GM04504 (cell line): Measurements from ENCODE around the gene TSPAN18.

Experiments used
- DNase-seq: peaks from one replicate; pipeline ENCODE4 v3.0.0-alpha.2; 2012; ENCODE audit warnings: low read depth

The TSPAN18 gene

DNA sequence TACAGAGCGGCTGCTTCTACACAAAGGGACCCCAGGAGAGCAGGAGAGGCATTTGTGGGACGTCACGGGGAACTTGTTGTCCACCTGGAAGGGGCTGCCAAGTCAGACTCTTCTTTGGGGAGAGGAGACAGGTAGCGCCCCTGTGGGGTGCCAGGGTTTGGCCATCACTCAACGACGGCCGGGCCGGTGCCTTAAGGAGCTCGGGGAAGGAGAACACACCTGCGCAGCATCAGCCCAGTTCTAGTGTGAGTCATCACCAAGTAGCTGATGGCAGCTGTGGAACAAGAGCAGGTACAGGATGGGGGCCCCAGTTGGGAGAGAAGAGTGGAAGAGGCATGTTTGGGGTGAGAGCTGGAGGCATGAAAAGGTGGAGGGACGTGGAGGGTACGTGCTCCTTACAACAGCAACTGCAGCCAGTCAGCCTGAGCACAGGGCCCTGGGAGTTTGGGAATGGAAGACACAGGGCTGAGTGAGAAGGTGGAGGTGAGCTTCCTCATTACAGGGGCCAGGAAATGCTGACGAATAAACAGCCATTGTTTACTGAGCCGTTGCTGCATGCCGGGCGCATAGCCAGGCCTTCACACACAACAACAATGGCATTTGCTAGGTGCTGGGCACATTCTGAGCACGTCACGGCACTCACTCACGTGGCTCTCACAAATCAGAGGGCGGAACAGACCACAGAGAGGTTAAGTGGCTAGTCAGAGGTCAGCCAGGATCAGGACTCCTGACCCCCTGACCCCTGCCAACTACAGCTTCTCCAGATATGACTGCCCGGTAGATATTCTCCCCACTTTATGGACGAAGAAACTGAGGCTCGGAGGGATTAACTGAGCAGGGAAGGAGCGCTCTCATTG lies 253.0 kb downstream of the TSPAN18 start:
- DNase-seq, result no peak

DNA sequence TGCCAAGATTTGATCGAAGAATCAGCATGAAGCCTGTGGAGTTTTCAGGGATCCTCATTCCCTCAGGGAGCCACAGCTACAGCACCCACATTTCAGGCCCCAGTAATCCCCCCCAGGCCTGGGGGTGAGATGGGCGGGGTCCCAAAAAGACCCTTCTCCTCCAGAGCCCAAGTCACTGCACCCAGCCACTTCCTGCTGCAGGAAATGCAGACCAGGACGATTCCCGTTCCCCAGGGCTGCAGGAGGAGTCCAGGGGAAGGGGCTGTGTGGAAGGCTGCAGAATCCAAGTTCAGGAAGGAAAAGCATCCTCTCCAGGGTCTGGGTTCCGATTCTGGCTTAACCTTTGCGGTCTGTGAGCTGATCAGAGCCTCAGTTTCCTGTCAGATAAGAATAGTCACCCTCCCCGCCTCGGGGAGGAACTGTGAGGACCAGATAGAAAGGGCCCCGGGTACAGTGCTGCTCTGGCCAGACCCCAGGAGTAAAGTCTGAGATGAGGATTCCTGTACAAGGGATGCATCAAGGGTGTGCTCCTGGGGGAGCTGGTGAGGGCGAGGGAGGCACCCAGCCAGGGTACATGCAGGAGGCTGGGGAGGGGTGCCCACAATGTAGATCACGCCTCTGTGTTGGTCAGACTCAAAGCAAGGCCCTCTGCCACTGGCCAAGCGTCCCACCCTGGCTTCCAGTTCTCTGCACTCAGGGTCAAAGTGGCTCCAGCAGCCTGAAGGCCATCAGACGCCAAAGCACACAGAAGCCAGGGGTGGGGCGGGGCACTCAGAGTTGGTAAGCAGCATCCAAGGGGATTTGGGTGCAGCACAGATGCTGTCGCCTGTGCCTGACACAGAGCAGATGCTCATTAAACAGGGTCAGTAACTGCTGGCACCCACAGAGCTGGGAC lies 254.0 kb downstream of the TSPAN18 start:
- DNase-seq, result no peak
